HG03575 (cell line): ENCODE measurements around the gene MBOAT2.
"Not testable (repeated sequence)": the region's sequence is repeated elsewhere in the genome, so short reads cannot be mapped to it uniquely, and the experiment has no call there.

Experiments
- ATAC-seq: cut with Tn5 transposase; IDR thresholded peaks from one replicate; pipeline ENCODE4 v1.9.1; 2021; ENCODE audit not compliant: unreplicated experiment, insufficient number of reproducible peaks, low FRiP score; ENCODE audit errors: extremely low read depth

Gene MBOAT2, protein sequence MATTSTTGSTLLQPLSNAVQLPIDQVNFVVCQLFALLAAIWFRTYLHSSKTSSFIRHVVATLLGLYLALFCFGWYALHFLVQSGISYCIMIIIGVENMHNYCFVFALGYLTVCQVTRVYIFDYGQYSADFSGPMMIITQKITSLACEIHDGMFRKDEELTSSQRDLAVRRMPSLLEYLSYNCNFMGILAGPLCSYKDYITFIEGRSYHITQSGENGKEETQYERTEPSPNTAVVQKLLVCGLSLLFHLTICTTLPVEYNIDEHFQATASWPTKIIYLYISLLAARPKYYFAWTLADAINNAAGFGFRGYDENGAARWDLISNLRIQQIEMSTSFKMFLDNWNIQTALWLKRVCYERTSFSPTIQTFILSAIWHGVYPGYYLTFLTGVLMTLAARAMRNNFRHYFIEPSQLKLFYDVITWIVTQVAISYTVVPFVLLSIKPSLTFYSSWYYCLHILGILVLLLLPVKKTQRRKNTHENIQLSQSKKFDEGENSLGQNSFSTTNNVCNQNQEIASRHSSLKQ

DNA sequence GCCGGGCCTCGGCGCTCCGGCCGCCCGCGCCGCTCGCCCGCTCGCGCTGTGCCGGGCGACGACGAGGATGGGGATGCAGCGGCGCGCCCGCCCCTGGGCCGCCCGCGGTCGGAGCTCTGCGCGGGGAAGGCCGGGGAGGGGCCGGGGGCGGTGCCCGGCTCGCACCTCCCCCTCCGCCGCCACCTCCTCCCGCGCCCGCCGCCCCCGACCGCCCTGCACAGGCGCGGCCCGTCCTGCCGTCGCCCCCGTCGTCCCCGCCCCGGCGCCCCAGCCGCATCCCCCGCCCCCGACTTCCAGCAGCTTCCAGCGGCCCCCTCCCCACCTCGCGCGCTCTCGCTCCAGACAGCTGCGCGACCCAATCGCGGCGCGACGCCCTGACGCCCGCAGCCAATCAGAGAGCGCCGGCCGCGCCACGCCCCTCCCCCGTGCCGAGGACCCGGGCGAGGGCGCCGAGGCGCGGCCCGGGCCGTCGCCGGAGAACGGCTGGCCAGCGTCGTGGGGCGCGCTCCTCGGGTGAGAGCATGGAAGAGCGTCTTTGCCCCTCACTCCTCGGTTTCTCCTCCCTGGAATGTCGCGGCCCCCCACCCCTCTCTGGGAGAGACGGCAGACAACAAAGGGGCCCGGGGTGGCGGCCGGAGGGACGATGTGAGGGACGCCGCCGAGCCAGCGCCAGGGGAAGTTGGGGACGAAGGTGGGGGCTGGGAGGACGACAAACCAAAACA is at the start of gene MBOAT2:
Gene MBOAT2 (minus strand): TSS at position 69 of the 722 bp plus-strand sequence. CDS start 70 bp downstream, outside the sequence.
- ATAC-seq: no peak

DNA sequence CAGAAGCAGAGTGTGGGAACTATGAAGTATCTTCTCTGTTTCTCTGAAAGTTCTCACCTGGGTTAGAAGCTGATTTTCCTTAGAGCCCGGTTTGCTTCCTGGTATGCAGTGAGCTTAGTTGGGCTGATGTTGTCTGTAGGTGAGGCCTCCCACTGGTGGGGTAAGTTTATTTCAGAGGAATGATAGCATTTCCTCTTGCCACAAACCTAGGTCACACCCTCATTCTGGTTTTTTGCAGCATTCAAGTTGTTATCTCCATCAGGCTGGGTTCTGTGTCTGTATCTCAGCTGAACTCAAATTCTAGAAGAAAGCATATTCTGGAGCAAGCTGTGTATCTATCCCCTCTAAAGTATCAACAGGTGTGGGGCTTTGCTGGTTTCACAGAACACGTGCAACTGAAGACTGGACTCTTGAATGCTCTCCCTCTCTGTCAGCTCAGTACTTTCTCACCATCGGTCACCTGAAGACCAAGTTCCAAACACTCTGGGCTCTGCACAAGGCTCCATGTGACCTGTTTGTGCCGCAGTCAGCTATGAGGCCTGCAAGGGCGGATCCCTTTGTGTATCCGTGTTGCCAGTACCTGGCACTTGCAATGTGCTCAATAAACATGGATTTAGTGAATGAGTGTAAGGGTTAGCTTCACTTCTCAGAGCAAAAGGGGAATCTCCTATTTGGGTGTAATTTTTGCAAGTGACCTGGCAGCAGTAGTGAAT is 49.5 kb upstream of the MBOAT2 start:
- no peak for ATAC-seq

DNA sequence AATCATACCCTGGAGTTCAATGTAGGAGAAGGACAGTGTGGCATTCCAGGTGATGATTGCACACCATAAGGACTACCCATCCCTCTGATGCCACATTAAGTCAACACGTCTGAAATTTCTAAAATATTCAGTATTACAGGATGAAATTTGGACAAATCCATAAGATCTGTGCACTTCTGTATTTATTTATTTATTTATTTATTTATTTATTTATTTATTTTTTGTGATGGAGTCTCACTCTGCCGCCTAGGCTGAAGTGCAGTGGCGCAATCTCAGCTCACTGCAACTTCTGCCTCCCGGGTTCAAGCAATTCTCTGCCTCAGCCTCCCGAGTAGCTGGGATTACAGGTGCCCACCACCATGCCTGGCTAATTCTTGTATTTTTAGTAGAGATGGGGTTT is 48.0 kb upstream of the MBOAT2 start:
- ATAC-seq: not testable (repeated sequence)

DNA sequence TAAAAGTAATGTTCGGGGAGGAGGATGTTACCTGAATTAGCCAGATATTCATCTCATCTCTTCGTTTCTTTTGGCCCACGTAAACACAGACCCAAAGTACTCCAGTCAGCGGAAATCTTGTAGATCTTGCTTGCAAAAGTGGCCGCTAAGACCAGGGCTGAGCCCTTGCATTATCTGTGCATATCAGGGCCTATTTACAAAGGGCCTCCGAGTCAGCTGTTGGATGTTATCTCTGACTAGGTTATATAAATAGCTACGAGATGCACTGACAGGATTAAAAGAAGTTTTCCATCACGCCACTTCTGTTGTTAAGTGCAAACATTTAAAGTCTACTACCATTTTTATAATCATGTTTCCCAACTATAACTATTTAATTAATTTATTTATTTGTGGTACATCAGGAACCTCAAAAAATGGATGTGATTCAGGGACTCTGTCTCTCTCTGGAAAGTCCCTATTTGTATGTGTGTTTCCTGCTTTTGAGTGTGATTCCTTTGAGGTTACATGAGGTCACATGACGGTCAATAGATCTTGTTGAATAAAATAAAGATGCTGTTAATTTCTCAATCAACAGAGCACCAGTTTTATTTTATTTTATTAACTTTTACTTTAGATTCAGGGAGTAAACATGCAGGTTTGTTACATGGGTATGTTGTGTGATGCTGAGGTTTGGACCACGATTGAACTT is 46.8 kb upstream of the MBOAT2 start:
- ATAC-seq: no peak

DNA sequence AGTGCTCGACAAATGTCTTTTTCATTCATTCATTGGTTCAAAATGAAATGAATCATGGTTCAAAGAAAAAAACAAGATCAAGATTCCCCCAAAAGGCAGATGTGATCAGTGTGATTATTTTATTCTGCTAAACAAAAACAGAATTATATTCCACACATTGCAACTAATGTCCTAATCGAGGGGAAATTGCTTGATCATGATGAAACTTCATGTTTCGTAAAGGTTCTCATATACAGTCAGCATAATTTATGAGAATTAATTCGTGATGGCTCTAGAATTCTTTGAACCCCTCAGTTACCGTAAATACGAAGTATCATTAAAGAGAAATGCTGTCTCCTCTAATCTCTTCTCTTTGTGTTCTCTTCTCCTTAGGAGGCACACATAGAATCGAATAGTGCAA is 42.1 kb upstream of the MBOAT2 start:
- no peak for ATAC-seq

DNA sequence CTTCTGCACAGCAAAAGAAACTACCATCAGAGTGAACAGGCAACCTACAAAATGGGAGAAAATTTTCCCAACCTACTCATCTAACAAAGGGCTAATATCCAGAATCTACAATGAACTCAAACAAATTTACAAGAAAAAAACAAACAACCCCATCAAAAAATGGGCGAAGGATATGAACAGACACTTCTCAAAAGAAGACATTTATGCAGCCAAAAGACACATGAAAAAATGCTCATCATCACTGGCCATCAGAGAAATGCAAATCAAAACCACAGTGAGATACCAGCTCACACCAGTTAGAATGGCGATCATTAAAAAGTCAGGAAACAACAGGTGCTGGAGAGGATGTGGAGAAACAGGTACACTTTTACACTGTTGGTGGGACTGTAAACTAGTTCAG is 40.0 kb upstream of the MBOAT2 start:
- not testable (repeated sequence) for ATAC-seq

DNA sequence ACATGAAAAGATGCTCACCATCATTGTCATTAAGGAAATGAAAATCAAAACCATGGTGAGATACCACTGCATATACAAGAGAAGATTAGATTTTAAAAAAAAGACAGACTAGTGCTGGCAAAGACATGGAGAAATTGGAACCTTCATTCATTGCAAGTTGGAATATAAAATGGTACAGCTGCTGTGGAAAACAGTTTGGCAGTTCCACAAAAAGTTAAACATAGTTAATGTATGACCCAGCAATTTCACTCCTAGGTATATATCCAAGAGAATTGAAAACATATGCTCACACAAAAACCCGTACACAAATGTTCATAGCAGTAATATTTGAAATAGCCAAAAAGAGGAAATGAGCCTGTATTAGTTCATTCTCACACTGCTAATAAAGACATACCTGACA is 33.7 kb upstream of the MBOAT2 start:
- no peak for ATAC-seq

DNA sequence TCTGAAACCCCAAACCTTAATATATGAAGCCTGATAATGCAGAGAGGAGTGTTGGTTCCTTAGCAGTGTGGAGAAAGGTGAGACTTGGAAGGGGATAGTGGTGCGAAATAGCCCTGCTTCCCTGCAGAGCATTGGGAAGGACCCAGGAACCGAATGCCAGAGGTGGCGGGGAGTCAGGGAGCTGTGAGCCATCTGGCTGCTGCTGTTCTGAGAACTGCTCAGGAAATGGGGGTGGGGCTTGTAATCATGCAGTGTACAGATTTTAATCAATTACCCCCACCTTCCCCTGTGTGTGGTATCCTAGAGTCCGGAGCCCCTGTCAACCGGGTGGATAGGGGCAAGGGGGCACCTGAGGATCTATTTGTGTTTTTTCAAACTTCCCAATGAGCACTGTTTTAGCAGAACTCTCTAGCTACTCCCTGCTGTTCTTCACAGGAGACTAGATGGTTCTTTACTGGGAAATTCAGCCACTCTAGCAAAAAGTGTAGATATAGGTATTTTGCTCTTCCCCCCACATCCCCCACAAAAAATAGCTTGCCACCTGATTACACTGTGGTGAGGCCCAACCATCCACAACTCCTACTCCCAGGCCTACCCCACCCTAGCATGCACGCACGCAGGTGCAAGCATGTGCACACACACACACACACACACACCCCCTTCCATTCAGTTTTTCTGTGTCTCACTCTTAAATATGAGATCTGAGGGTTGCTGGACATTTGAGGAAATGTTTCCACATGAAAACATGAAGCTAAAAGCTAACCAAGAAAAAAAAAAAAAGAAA is 30.1 kb upstream of the MBOAT2 start:
- ATAC-seq: no peak

DNA sequence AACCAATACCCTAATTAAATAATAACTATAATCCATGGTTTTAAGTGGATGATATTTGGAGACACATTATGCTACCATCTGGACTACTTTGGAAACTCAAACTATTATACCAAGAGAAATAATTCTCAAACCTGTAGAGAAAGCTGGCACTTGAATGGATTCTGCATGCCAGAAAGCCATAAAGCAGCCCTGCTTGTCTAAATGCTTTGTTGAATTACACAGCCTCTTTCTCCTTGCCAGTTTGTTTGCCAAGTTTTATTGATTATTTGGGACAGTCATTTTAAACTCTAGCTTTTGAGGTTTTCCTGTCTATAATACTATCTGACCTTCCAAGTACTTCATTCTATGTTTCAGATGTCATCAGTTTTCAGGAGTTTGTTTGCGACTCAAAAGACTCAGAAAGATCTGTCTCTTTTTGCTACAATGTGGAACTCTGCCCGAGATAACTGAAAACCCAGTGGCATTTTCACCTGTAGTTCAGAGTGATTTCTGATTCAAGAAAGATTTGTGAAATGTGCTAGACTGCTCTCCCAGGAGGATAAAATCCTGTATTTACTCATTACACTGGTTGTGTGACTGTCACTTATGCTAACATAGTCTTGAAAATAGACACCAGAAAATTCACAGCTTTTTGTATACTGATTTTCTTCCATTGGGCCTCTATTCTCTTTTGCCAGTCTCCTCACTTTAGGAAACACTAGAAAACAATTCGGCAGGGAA is 29.2 kb upstream of the MBOAT2 start:
- ATAC-seq: no peak

DNA sequence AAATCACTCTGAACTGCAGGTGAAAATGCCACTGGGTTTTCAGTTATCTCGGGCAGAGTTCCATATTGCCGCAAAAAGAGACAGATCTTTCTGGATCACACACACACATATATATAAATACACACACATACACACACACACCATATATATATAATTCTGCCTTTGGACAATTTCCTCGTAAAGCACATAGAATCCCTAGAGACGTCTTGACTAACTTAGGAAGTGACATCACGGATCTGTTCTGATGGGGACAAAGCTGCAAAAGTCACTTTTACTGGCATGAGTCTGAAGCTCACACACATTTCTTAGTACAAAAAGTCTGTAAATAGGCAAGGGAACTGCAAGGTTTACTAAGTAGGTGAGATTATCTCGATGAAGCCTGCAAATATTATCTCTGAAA is 28.6 kb upstream of the MBOAT2 start:
- no peak for ATAC-seq

DNA sequence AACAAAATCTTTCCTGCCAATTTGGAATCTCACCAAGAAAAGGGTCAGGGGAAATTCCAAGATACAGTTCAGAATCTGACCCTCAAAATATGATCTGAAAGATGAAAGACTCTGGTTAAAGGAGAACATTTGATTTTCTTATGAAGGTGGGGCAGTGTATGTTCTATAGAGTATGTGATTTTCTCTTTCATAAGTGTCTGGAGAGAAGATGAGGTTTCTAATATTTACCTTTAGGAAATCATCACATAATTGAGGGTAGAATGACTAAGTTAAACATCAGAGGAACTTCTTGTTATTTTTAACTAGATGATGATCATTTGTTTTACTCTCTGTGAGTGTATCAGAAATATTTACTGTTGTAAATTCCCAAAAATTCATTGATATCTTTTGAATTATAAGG is 27.8 kb upstream of the MBOAT2 start:
- ATAC-seq: no peak

DNA sequence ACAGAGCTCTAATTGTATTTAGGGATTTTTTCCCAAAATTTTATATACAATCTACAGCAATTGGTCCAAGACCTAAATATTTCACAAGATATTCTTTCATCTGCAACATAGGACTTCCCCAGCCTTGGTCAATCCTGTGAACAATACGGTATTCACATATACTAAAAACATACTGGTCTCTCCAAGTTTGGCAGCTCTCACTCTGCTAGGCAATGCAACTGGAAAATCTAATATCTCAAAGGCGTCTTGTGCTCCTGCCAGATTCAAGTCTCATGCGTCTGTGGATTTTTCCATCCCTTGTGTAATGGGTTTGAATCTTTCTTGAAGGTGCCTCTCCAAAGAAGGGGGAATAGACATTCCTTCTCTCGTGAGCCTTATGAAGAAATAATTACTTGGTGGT is 27.4 kb upstream of the MBOAT2 start:
- no peak for ATAC-seq

DNA sequence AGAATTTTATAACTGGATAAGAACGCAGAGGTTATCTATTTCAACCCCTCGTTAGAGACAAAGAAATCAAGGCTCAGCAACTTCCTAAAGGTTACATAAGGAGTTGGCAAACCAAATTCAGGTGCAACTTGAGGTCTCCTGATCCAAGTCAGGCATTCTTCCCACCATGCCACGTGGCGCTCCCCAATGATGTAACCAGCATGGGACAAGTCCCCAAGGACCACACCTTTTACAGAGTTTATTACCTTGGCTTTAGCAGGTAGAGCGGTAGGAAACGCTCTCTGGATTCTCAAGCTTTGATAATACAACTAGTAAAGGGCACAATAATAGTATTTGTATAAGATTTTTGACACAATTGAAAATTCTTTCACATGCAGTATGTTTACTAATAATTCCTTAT is 26.7 kb upstream of the MBOAT2 start:
- ATAC-seq: no peak

DNA sequence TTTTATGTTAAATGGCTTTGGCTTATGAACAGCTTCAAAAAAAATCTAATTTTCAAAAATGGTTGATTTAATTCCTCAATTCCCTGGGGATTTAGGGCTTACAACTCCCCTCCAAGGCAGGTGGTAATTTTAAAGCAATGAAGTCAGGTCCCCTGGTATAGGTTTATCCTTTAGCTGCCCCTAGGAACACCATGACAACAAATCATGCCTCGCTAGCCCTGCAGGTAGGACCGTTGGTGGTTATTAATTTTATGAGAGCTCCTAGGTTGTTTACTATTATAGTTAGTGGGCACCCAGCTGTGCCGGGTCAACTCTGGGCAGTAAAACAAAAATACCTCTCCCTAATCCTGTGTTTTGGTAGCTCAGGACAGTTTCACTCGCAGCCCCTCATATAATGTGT is 26.2 kb upstream of the MBOAT2 start:
- no peak for ATAC-seq

DNA sequence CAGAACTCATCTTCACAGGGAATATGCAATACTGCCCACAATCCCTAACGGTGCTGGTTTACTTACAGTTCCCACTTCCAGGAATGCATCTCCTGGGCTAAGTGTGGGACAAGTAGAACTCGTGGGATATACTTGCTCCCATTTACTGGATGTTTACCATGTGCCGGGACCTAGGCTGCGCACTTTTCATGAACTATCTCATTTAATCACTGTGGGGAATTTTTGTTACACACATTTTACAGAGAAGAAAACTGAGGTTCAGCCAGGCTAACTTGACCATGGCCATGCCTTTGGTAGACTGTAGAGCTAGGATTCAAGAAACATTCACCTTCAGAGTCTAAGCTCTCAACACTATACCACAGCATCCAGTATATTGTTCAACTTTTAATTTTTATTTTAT is 24.4 kb upstream of the MBOAT2 start:
- no peak for ATAC-seq

DNA sequence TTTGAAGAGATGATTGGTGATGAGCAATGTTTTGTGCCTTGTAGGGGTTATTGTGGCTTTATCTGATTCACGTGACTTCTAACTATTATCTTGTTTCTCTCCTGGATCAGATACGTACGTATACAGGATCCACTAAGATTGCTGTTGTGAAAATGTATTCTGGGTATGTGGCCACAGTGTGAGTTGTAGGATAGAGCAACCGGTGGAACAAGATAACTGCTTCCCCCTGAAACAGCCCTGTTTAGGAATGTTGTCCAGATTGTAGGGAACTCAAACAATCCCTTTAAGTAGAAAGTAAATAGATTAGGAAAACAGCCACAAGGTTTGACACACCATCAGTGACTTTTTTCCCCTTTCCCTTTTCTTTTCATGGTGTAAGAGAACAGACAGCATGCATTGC is 22.3 kb upstream of the MBOAT2 start:
- no peak for ATAC-seq

DNA sequence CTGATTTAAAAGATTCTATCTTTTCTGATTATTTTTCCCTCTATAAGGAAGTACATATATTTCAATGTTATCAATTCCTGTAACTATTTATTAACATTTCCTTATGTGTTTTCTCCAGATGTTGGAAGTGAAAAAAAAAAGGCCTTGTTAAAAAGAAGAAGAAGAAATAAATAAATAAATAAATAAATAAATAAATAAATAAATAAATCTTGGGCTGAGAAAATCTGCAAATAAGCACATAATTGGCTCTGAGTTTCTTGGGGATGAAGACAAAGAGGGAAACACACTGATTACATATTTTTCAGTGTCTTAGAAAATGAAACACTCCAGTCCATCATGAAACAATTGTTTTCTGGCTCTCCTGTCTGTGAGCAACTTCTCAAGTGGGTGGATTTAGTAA is 21.1 kb upstream of the MBOAT2 start:
- ATAC-seq: no peak
